NCI-H1694 treated with DMSO at 0.1 percent for 48 hours (cell line): Measurements from ENCODE around the gene SDS.

ENCODE experiments used
- DNase-seq: peaks from one replicate; lab custom pipeline; 2025; lab: John Stamatoyannopoulos, UW

The SDS gene

GRCh38 chr12:113398346-113399290, 5.1 kb downstream of the SDS start:
- DNase-seq: no peak

- DNase-seq: no peak
Observed at GRCh38 chr12:113397497-113398197, 6.0 kb downstream of the SDS start.

GRCh38 chr12:113396828-113397496, 6.7 kb downstream of the SDS start:
- DNase-seq: no peak

GRCh38 chr12:113396200-113396599, 7.5 kb downstream of the SDS start:
- DNase-seq: no peak

GRCh38 chr12:113395119-113395518, 8.6 kb downstream of the SDS start:
- DNase-seq: no peak

GRCh38 chr12:113393749-113394148, 9.9 kb downstream of the SDS start:
- no peak for DNase-seq

- no peak for DNase-seq
Observed at GRCh38 chr12:113392988-113393579, 10.6 kb downstream of the SDS start.

- no peak for DNase-seq
Observed at GRCh38 chr12:113392520-113392919, 11.2 kb downstream of the SDS start.

GRCh38 chr12:113391650-113392337, 11.9 kb downstream of the SDS start:
- DNase-seq: no peak

- DNase-seq: no peak
Observed at GRCh38 chr12:113391145-113391544, 12.5 kb downstream of the SDS start.

- DNase-seq: no peak
Observed at GRCh38 chr12:113390064-113391043, 13.3 kb downstream of the SDS start.

- DNase-seq: no peak
Observed at GRCh38 chr12:113388351-113388750, 15.3 kb downstream of the SDS start.

GRCh38 chr12:113387631-113388030, 16.1 kb downstream of the SDS start:
- no peak for DNase-seq

GRCh38 chr12:113386866-113387566, 16.7 kb downstream of the SDS start:
- no peak for DNase-seq

- DNase-seq: no peak
Observed at GRCh38 chr12:113385282-113385882, 18.3 kb downstream of the SDS start.

- no peak for DNase-seq
Observed at GRCh38 chr12:113384778-113385177, 18.9 kb downstream of the SDS start.

- no peak for DNase-seq
Observed at GRCh38 chr12:113382206-113382605, 21.5 kb downstream of the SDS start.

GRCh38 chr12:113381220-113381619, 22.5 kb downstream of the SDS start:
- DNase-seq: no peak

GRCh38 chr12:113378291-113378690, 25.4 kb downstream of the SDS start:
- no peak for DNase-seq
